Measurements from ENCODE around the gene TNIP3.
"Not testable (repeated sequence)": the region's sequence is repeated elsewhere in the genome, so short reads cannot be mapped to it uniquely, and the experiment has no call there.

TNIP3 gene

DNA sequence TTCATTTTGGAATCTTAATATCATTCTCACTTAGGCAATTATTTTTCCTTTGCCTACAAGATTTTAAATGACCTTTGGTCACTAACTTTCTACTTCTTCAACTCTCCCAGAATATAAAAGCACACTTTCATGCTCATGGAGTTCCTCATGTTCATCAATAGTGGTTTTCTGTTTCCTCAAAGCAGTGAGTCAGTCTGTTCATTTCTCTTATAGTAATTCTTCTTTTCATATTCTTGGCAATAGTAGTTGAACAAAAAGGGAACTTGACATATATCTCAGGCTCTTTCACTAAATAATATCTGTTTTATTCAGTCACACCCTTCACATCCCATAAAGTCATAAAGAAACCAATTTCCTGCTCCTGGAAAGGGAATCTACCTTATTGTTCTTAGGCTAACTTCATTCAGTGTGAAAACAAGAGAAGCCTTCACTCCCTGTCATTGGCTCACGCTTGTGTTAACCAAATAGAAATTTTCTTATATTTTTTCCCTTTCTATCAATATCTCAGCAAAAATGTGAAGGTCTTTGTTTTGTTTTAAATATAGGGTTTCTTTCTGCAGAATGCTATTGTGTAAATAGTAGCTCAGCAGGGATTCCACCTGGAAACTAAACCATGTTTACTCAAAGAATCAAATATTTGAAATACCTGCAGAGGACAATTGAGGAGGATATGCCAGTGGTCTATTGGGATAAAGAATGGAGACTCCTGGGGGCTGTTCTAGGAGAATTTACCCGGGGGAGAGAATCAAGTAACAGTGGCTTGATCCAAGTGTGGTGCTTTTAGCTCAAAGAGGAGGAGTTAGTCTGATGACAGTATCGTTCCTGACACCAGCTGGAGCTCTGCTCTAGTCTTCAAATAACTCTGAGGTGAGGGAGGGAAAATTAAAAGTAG lies 13.4 kb upstream of the TNIP3 start:
- Histone ChIP-seq H3K27me3 (replicated peaks; ENCODE audit: control insufficient read depth, insufficient read depth, low read length) (no peaks in the 10 kb centered on the region), H3K4me3 (replicated peaks; ENCODE audit: low read depth, low read length) (no peak overlapping the region)
- no peak for DNase-seq (ENCODE audit: extremely low read depth, insufficient read length)

DNA sequence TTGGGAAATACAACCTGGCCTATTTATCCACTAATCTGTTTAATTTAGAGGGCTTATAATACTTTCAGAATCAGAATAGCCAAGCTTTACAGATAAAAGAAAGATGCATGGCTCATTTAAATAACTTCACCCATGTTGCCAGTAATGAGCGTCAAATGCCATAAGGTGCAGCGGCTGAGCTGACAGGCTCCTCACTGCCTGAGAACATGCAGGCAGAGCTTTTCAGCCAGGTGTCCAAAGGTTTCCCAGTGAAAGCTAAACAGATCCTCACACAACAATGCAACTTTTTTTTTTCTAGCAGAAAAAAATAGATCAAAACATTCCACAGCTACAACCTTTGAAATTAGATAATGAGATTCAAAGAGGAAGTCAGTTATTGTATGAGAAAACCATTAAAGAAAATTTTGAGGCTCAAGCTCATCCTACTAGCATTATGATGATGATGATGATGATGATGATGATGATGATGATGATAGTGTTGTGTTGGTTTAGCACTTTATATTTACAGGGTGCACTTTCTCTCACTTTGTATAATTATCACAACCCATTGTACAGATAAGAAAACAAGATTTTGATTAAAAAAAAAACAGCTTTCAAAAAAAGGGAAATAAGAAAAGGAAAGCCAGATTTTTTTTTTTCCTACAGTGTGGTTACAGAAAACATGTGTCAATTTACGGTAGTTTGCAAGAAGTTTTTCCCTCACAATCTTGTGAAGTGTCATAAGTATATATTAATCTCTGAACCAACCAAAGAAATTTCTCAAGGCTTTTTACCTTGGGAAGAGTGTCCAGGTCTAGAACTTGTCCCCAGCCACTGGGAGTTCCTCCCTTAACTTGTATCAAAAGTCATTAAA lies 12.2 kb upstream of the TNIP3 start:
- no peak for DNase-seq (ENCODE audit: extremely low read depth, insufficient read length)
- TF ChIP-seq, protein P1, sequence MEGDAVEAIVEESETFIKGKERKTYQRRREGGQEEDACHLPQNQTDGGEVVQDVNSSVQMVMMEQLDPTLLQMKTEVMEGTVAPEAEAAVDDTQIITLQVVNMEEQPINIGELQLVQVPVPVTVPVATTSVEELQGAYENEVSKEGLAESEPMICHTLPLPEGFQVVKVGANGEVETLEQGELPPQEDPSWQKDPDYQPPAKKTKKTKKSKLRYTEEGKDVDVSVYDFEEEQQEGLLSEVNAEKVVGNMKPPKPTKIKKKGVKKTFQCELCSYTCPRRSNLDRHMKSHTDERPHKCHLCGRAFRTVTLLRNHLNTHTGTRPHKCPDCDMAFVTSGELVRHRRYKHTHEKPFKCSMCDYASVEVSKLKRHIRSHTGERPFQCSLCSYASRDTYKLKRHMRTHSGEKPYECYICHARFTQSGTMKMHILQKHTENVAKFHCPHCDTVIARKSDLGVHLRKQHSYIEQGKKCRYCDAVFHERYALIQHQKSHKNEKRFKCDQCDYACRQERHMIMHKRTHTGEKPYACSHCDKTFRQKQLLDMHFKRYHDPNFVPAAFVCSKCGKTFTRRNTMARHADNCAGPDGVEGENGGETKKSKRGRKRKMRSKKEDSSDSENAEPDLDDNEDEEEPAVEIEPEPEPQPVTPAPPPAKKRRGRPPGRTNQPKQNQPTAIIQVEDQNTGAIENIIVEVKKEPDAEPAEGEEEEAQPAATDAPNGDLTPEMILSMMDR (IDR thresholded peaks at IDR 0.05; ENCODE audit: insufficient read depth, low read length, poor library complexity, severe bottlenecking): no peak
- H3K27me3 ChIP-seq (replicated peaks; ENCODE audit: control insufficient read depth, insufficient read depth, low read length): no peaks in the 10 kb centered on the region
- H3K36me3 ChIP-seq (ENCODE audit: control insufficient read depth, insufficient read depth, low read length): no peaks in the 10 kb centered on the region
- no peak overlapping the region for H3K4me3 ChIP-seq (replicated peaks; ENCODE audit: low read depth, low read length)

More for the DNA sequence above, 13.4 kb upstream of the TNIP3 start:
- TF ChIP-seq, protein P1 (IDR thresholded peaks at IDR 0.05; ENCODE audit: insufficient read depth, low read length, poor library complexity, severe bottlenecking): no peak
- no peaks in the 10 kb centered on the region for H3K36me3 ChIP-seq (ENCODE audit: control insufficient read depth, insufficient read depth, low read length)

DNA sequence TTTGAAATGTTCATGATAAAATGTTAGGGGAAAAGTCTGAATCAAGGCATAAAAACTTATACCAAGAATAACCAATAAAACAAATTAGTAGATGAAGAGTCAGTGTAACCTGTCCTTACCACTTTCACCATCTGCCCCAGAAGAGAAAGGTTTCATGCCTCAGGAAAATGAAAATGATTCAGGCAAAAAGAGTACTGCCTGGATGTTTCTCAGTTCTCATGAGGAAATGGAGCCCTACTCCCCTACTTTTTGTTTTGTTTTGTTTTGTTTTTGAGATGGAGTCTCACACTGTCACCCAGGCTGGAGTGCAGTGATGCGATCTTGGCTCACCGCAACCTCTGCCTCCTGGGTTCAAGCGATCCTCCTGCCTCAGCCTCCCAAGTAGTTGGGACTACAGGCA lies 7.4 kb upstream of the TNIP3 start:
- H3K27me3 ChIP-seq (replicated peaks; ENCODE audit: control insufficient read depth, insufficient read depth, low read length); H3K4me3 ChIP-seq (replicated peaks; ENCODE audit: low read depth, low read length); DNase-seq (ENCODE audit: extremely low read depth, insufficient read length); H3K36me3 ChIP-seq (ENCODE audit: control insufficient read depth, insufficient read depth, low read length): not testable (repeated sequence)

DNA sequence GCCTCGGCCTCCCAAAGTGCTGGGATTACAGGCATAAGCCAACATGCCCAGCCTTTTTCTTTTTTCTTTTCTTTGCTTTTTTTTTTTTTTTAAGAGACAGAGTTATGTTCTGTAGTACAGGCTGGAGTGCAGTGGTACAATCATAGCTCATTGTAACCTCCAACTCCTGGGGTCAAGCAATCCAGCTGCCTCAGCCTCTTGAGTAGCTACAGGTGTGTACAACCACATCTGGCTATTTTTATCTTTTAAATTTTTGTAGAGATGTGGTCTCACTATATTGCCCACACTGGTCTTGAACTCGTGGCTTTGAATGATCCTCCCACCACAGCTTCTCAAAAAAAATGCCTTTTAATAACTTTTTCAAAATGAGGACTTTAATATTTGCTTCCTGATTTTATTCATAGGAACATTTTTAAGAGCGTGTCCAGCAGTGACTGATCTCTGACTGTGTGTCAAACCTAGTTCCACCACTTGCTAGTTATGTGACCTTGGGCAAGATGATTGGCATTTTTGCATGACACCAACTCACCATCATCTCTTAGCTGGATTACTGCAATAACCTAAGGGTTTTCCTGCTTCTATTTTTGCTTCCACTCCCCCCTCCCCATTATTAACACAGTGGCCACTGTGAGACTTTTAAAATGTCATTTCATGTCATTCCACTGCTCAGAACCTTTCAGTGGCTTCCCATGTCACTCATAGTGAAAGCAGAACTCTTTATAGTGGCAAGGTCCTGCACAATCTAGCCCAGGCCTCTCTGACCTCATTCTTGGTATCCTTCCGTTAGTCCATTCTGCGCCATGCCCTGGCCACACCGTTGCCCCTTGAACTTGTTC lies 4.5 kb upstream of the TNIP3 start:
- Histone ChIP-seq H3K4me3 (replicated peaks; ENCODE audit: low read depth, low read length) (no peak overlapping the region), H3K36me3 (ENCODE audit: control insufficient read depth, insufficient read depth, low read length) (no peaks in the 10 kb centered on the region), H3K27me3 (replicated peaks; ENCODE audit: control insufficient read depth, insufficient read depth, low read length) (no peaks in the 10 kb centered on the region)
- DNase-seq (ENCODE audit: extremely low read depth, insufficient read length): peak; percentile 49
- TF ChIP-seq, protein P1 (IDR thresholded peaks at IDR 0.05; ENCODE audit: insufficient read depth, low read length, poor library complexity, severe bottlenecking): no peak

DNA sequence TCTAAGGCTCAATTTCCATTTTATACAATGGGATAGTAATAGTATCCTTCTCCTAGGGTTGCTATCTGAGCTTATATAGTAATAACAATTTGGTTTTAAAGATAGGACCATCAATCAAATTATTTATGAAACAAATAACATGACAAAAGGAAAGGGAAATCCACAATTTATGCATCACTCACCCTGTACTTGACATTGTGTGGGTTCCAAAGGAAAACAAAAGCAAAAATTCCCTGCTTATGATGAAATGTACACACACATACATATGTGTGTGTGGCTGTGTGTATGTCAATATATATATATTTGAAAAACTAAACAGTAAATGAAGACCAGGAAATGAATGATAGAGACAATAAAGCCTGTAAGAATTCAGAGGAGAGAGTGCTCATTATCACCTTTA lies 2.9 kb upstream of the TNIP3 start:
- Histone ChIP-seq H3K4me3 (replicated peaks; ENCODE audit: low read depth, low read length) (no peak overlapping the region), H3K27me3 (replicated peaks; ENCODE audit: control insufficient read depth, insufficient read depth, low read length) (no peaks in the 10 kb centered on the region), H3K36me3 (ENCODE audit: control insufficient read depth, insufficient read depth, low read length) (no peaks in the 10 kb centered on the region)
- DNase-seq (ENCODE audit: extremely low read depth, insufficient read length): no peak
- TF ChIP-seq, protein P1 (IDR thresholded peaks at IDR 0.05; ENCODE audit: insufficient read depth, low read length, poor library complexity, severe bottlenecking): no peak
